IMR-90 (cell line): ENCODE measurements around the gene PVALEF. TPM values are rescaled to one million over a fixed set of nuclear protein-coding genes. Genes with fewer than 3 reads are reported as not detected.

Experiments
- ATAC-seq: fragments of 200-7000 bp; cut with Tn5 transposase; 2 replicates; pipeline ENCODE4 v1.9.1; 2020; ENCODE audit warnings: low read depth, mild to moderate bottlenecking, moderate library complexity
- BruUV-seq: library from RNA; stranded (reverse); fragments of 400-500 nt; replicated peaks from 2 replicates; lab custom pipeline; 2021; lab: Mats Ljungman, UMichigan
- CTCF ChIA-PET: fragments of 300-600 bp; formaldehyde crosslinking; extraction: SDS; loops from one replicate; lab custom pipeline; 2021; ENCODE audit warnings: antibody characterized with exemption; lab: Yijun Ruan, JAX
- POLR2A ChIA-PET: fragments of 300-600 bp; sonication (Branson Sonifier 250); formaldehyde crosslinking; loops from one replicate; lab custom pipeline; 2022; ENCODE audit warnings: antibody characterized with exemption; ENCODE audit not compliant: unreplicated experiment; lab: Charles Lee
- DNase-seq: peaks from one replicate; pipeline ENCODE4 v3.0.0; 2013
- H2AFZ ChIP-seq: replicated peaks from 2 replicates; pipeline ENCODE3; 2013; ENCODE audit warnings: low read length, mild to moderate bottlenecking; ENCODE audit not compliant: poor library complexity
- H2AK5ac ChIP-seq: 2 replicates; pipeline ENCODE4 v1.6.1; 2013; ENCODE audit warnings: low read depth, low read length, inconsistent platforms
- H2AK9ac ChIP-seq: replicated peaks from 2 replicates; pipeline ENCODE3; 2013; ENCODE audit warnings: mild to moderate bottlenecking, low read depth, low read length, moderate library complexity; ENCODE audit not compliant: poor library complexity
- H2BK120ac ChIP-seq: 2 replicates; pipeline ENCODE4 v1.6.1; 2013; ENCODE audit warnings: low read depth, low read length, inconsistent platforms
- H2BK15ac ChIP-seq: 3 replicates; pipeline ENCODE4 v1.6.1; 2013; ENCODE audit warnings: low read depth, low read length, inconsistent platforms
- H2BK20ac ChIP-seq: 2 replicates; pipeline ENCODE4 v1.6.1; 2013; ENCODE audit warnings: low read depth, mild to moderate bottlenecking, inconsistent platforms, low read length, moderate library complexity
- H2BK5ac ChIP-seq: 2 replicates; pipeline ENCODE4 v1.6.1; 2013; ENCODE audit warnings: mild to moderate bottlenecking, low read depth, low read length, inconsistent platforms; ENCODE audit not compliant: poor library complexity, severe bottlenecking
- H3K14ac ChIP-seq: replicated peaks from 2 replicates; pipeline ENCODE4 v1.6.1; 2013; ENCODE audit warnings: low read depth, low read length, inconsistent platforms
- H3K18ac ChIP-seq: 2 replicates; pipeline ENCODE4 v1.6.1; 2013; ENCODE audit warnings: low read depth, low read length, control low read depth
- H3K23ac ChIP-seq: 2 replicates; pipeline ENCODE4 v1.6.1; 2013; ENCODE audit warnings: low read depth, low read length, inconsistent platforms
- H3K27ac ChIP-seq: 2 replicates; pipeline ENCODE4 v1.5.1; 2013; ENCODE audit warnings: mild to moderate bottlenecking, control low read depth, low read length; ENCODE audit not compliant: insufficient read depth
- H3K27me3 ChIP-seq: 2 replicates; pipeline ENCODE4 v1.6.1; 2013; ENCODE audit warnings: low read length; ENCODE audit not compliant: control insufficient read depth, insufficient read depth
- H3K36me3 ChIP-seq: 2 replicates; pipeline ENCODE4 v1.6.1; 2013; ENCODE audit warnings: low read length, mixed read lengths; ENCODE audit not compliant: control insufficient read depth, insufficient read depth
- H3K4ac ChIP-seq: 2 replicates; pipeline ENCODE4 v1.6.1; 2013; ENCODE audit warnings: low read depth, low read length, inconsistent platforms
- H3K4me1 ChIP-seq: 2 replicates; pipeline ENCODE4 v1.6.1; 2013; ENCODE audit warnings: low read length, mixed read lengths; ENCODE audit not compliant: control insufficient read depth, insufficient read depth
- H3K4me2 ChIP-seq: 2 replicates; pipeline ENCODE4 v1.6.1; 2013; ENCODE audit warnings: low read depth, mild to moderate bottlenecking, control low read depth, low read length, moderate library complexity
- H3K4me3 ChIP-seq: 2 replicates; pipeline ENCODE4 v1.5.1; 2013; ENCODE audit warnings: low read depth, mild to moderate bottlenecking, control low read depth, low read length, moderate library complexity; ENCODE audit not compliant: insufficient read depth
- H3K56ac ChIP-seq: 2 replicates; pipeline ENCODE4 v1.6.1; 2013; ENCODE audit warnings: low read length, inconsistent platforms; ENCODE audit not compliant: insufficient read depth; ENCODE audit errors: extremely low read depth
- H3K79me1 ChIP-seq, 2 experiments: 2 replicates each; pipeline ENCODE4 v1.6.1; 2013; ENCODE audit warnings: low read length in 2 of 2, inconsistent platforms in 1 of 2, low read depth in 1 of 2
- H3K9ac ChIP-seq: 2 replicates; pipeline ENCODE4 v1.6.1; 2013; ENCODE audit warnings: low read depth, low read length, control low read depth
- H3K9me1 ChIP-seq: 2 replicates; pipeline ENCODE4 v1.6.1; 2013; ENCODE audit warnings: low read length, inconsistent platforms; ENCODE audit not compliant: insufficient read depth
- H3K9me3 ChIP-seq: 2 replicates; pipeline ENCODE4 v1.6.1; 2013; ENCODE audit warnings: low read length; ENCODE audit not compliant: control insufficient read depth, insufficient read depth
- H4K20me1 ChIP-seq: 2 replicates; pipeline ENCODE4 v1.6.1; 2013; ENCODE audit warnings: low read length, inconsistent platforms; ENCODE audit not compliant: insufficient read depth
- H4K5ac ChIP-seq: 2 replicates; pipeline ENCODE4 v1.6.1; 2013; ENCODE audit warnings: mild to moderate bottlenecking, low read depth, low read length, control low read depth
- H4K8ac ChIP-seq, 2 experiments: 2 replicates each; pipeline ENCODE4 v1.6.1; 2013; ENCODE audit warnings: low read depth in 2 of 2, low read length in 2 of 2, control low read depth in 1 of 2, inconsistent platforms in 1 of 2
- H4K91ac ChIP-seq: 2 replicates; pipeline ENCODE4 v1.6.1; 2013; ENCODE audit warnings: low read depth, low read length, inconsistent platforms; ENCODE audit not compliant: insufficient read depth
- BHLHE40 ChIP-seq: fragments of 150-350 bp; IDR thresholded peaks from 2 replicates; pipeline ENCODE4 v1.6.1; 2016; ENCODE audit warnings: mild to moderate bottlenecking, low read depth, low read length
- CEBPB ChIP-seq: IDR thresholded peaks from 2 replicates; pipeline ENCODE4 v1.6.1; 2012; ENCODE audit warnings: low read depth, low read length, improper control_type of control experiment
- CHD1 ChIP-seq: IDR thresholded peaks from 2 replicates; pipeline ENCODE4 v1.6.1; 2012; ENCODE audit warnings: low read depth, low read length, improper control_type of control experiment
- CTCF ChIP-seq: conservative IDR thresholded peaks from 2 replicates; pipeline ENCODE4 v1.5.1; 2012; ENCODE audit warnings: mild to moderate bottlenecking, low read depth, low read length, improper control_type of control experiment
- FOS ChIP-seq: fragments of 150-350 bp; IDR thresholded peaks from 2 replicates; pipeline ENCODE4 v1.6.1; 2016; ENCODE audit warnings: low read depth, low read length
- MAFK ChIP-seq: IDR thresholded peaks from 2 replicates; pipeline ENCODE4 v1.6.1; 2012; ENCODE audit warnings: low read depth, low read length, improper control_type of control experiment
- MAZ ChIP-seq: IDR thresholded peaks from 2 replicates; pipeline ENCODE4 v1.6.1; 2012; ENCODE audit warnings: low read depth, mild to moderate bottlenecking, low read length, improper control_type of control experiment, moderate library complexity, borderline replicate concordance
- MXI1 ChIP-seq: IDR thresholded peaks from 2 replicates; pipeline ENCODE4 v1.6.1; 2012; ENCODE audit warnings: low read depth, mild to moderate bottlenecking, low read length, moderate library complexity, borderline replicate concordance
- NFE2L2 ChIP-seq: fragments of 150-350 bp; IDR thresholded peaks from 2 replicates; pipeline ENCODE4 v1.6.1; 2016; ENCODE audit warnings: low read depth, mild to moderate bottlenecking, low read length
- POLR2A ChIP-seq: IDR thresholded peaks from 2 replicates; pipeline ENCODE4 v1.6.1; 2012; ENCODE audit warnings: mild to moderate bottlenecking, low read depth, low read length
- RAD21 ChIP-seq: IDR thresholded peaks from 2 replicates; pipeline ENCODE4 v1.6.1; 2012; ENCODE audit warnings: low read length, improper control_type of control experiment
- RCOR1 ChIP-seq: IDR thresholded peaks from 2 replicates; pipeline ENCODE4 v1.6.1; 2012; ENCODE audit warnings: mild to moderate bottlenecking, low read length, improper control_type of control experiment; ENCODE audit not compliant: insufficient replicate concordance
- RFX5 ChIP-seq: IDR thresholded peaks from 2 replicates; pipeline ENCODE4 v1.8.0; 2012; ENCODE audit warnings: low read depth, mild to moderate bottlenecking, low read length, moderate library complexity
- SMC3 ChIP-seq: fragments of 150-350 bp; IDR thresholded peaks from 2 replicates; pipeline ENCODE4 v1.6.1; 2016; ENCODE audit warnings: low read depth, mild to moderate bottlenecking, antibody characterized with exemption, low read length, moderate library complexity
- USF2 ChIP-seq: fragments of 150-350 bp; IDR thresholded peaks from 2 replicates; pipeline ENCODE4 v1.6.1; 2017; ENCODE audit warnings: mild to moderate bottlenecking, antibody characterized with exemption, low read length, low read depth
- WGBS, 2 experiments: methylation state at CpG; one replicate each; pipeline versions ENCODE4 v1.1.5 to v1.1.7; 2013; ENCODE audit warnings: missing lambda C conversion rate in 2 of 2; ENCODE audit not compliant: insufficient read length in 1 of 2; ENCODE audit errors: extremely low coverage in 2 of 2; 5-methylcytosine and 5-hydroxymethylcytosine counted together
- dilution Hi-C: fragments of 300-500 bp; cut with HindIII; formaldehyde crosslinking; loops from one replicate; pipeline ENCODE4 v1.14.3; 2018; ENCODE audit warnings: low sequenced_read_pairs; ENCODE audit not compliant: unreplicated experiment
- in situ Hi-C: fragments of 300-500 bp; cut with MboI; formaldehyde crosslinking; loops from 3 replicates; pipeline ENCODE4 v1.14.3; 2019; ENCODE audit warnings: low sequenced_read_pairs, inconsistent platforms, mixed read lengths
- intact Hi-C: fragments of 100-400 bp; cut with micrococcal nuclease; formaldehyde crosslinking; loops from 2 replicates; pipeline ENCODE4 v1.10.0; 2022
- polyA plus RNA-seq, 3 experiments: library from polyadenylated mRNA; depleted of rRNA; stranded (reverse); fragments of >200 nt; gene quantifications; 2 replicates each; pipeline ENCODE4 v1.2.3, GENCODE V29; 2012; ENCODE audit warnings: low replicate concordance in 1 of 3
- total RNA-seq: library from RNA; depleted of rRNA; stranded (reverse); fragments of >200 nt; gene quantifications from 2 replicates; pipeline ENCODE4 v1.2.3, GENCODE V29; 2012
- TF ChIP-seq, protein P1 (sequence below): fragments of 150-350 bp; IDR thresholded peaks from 2 replicates; pipeline ENCODE4 v1.6.1; 2016; ENCODE audit warnings: low read depth, mild to moderate bottlenecking, low read length, moderate library complexity, borderline replicate concordance

The PVALEF gene
- total and polyA plus RNA-seq, 2 of the 4 experiments (the other 2 are of a cell fraction) = not detected

GRCh38 chr17:81140695-81141094, 24.6 kb upstream of the PVALEF start:
- H2BK15ac ChIP-seq = no peak overlapping the region
- no peak overlapping the region for H2AK9ac ChIP-seq
- no peak overlapping the region for H3K4ac ChIP-seq
- WGBS, 2 experiments = 87% methylated on average over 12 of the region's 37 CpGs; no CpG with 5 or more reads in 1 of the 2 experiments
- ATAC-seq (no peak), DNase-seq (no peak)
- in situ Hi-C loops = no loop called here
- no peak overlapping the region for H3K56ac ChIP-seq
- CTCF ChIA-PET = no interaction called here
- no peaks in the 10 kb centered on the region for H3K79me1 ChIP-seq
- POLR2A ChIA-PET = interaction anchor here (0.6 kb wide), 1 partner anchor 83 kb away, joined by 3 read pairs; no protein-coding TSS in a partner anchor
- H2AK5ac ChIP-seq = no peak overlapping the region
- TF ChIP-seq BHLHE40 (no peak), CHD1 (no peak), MAFK (no peak), CEBPB (no peak), MXI1 (no peak), FOS (no peak), MAZ (no peak), RFX5 (no peak), POLR2A (no peak), USF2 (no peak), RAD21 (no peak), NFE2L2 (no peak), CTCF (no peak), SMC3 (no peak), RCOR1 (no peak)
- TF ChIP-seq, protein P1, sequence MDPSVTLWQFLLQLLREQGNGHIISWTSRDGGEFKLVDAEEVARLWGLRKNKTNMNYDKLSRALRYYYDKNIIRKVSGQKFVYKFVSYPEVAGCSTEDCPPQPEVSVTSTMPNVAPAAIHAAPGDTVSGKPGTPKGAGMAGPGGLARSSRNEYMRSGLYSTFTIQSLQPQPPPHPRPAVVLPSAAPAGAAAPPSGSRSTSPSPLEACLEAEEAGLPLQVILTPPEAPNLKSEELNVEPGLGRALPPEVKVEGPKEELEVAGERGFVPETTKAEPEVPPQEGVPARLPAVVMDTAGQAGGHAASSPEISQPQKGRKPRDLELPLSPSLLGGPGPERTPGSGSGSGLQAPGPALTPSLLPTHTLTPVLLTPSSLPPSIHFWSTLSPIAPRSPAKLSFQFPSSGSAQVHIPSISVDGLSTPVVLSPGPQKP = no peak
- H2BK20ac ChIP-seq = no peak overlapping the region
- dilution Hi-C loops = no loop called here
- H3K9ac ChIP-seq = no peak overlapping the region
- H4K91ac ChIP-seq = no peak overlapping the region
- no peaks in the 10 kb centered on the region for H3K36me3 ChIP-seq
- no peak overlapping the region for H3K4me2 ChIP-seq
- no peak overlapping the region for H2BK120ac ChIP-seq
- no peaks in the 10 kb centered on the region for H4K20me1 ChIP-seq
- no peak overlapping the region for H2AFZ ChIP-seq
- intact Hi-C loops = loop anchor here (5.0 kb wide), 1 partner anchor 82 kb away; the partner anchor contains the start of gene CEP131
- H3K27ac ChIP-seq = no peak overlapping the region
- H3K27me3 ChIP-seq = peaks cover 4% of the 10 kb centered on the region; the same call in 1 of the 2 replicates
- H2BK5ac ChIP-seq = no peak overlapping the region
- no peak overlapping the region for H3K4me3 ChIP-seq
- H4K5ac ChIP-seq = no peak overlapping the region
- peaks cover 3% of the 10 kb centered on the region; the same call in 1 of the 2 replicates for H3K9me1 ChIP-seq
- no peak overlapping the region for H3K14ac ChIP-seq
- H3K9me3 ChIP-seq = no peaks in the 10 kb centered on the region
- no peak overlapping the region for H3K18ac ChIP-seq
- H3K4me1 ChIP-seq = no peaks in the 10 kb centered on the region
- H4K8ac ChIP-seq = no peak overlapping the region
- no peak overlapping the region for H3K23ac ChIP-seq
- BruUV-seq = no TSS peak
